Renal pelvis (tissue), 4 donors: Measurements from ENCODE around the gene NKX2-4. TPM values are rescaled to one million over a fixed set of nuclear protein-coding genes. Genes with fewer than 3 reads are reported as not detected.

ENCODE experiments used
- DNase-seq: peaks from one replicate; pipeline ENCODE4 v3.0.0-alpha.2; 2013
- polyA plus RNA-seq, 3 donors: library from polyadenylated mRNA; unstranded; fragments of 120-200 nt; gene quantifications; one replicate each; pipeline ENCODE4 v1.2.1, GENCODE V29; 2013; ENCODE audit not compliant: insufficient read length in 3 of 3

NKX2-4 gene
- polyA plus RNA-seq, 3 donors, result not detected

- DNase-seq, result no peak
These were observed 36.1 kb downstream of the NKX2-4 start for GRCh38 chr20:21361266-21361665.

DNA sequence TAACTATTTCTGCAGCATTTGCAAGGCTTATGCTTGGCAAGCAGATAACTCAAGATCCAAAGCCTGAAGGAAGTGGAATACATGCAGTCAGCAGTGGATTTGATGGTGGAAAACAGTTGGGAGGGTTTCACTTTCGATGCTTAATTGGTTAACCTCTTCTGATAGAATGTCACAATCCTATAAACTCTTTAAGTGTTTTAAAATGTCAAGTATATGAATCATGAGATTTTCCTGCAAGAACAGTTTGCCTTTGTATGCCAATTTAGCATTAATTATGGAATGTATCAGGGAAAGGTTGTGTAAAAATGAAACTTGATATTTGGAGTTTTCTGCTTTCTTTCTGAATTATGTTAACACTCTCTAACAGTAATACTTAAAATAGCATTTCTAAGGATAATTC lies 36.6 kb downstream of the NKX2-4 start:
- DNase-seq, result no peak

- no peak for DNase-seq
These were observed 38.6 kb downstream of the NKX2-4 start for GRCh38 chr20:21358737-21359136.

DNA sequence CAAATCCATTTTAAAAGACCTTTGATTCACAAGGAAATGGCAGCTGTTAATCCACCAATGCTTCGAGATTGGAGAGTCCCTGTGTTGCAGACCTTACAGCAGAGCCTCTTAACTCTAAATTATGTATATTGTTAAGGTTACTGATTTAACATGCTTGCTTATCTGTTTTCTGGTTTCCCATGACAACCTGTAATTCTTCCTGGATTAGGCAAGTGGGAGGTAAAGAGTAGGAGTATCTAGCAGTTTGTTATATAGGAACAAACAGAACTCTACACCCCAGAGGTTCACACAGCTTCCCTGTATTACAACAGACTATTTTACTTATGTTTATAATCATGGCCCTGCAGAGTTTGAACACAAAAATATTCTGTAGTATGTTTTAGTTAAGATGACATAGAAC lies 39.5 kb downstream of the NKX2-4 start:
- DNase-seq, result peak; percentile 27

- DNase-seq, result no peak
These were observed 40.9 kb downstream of the NKX2-4 start for GRCh38 chr20:21356386-21356785.

DNA sequence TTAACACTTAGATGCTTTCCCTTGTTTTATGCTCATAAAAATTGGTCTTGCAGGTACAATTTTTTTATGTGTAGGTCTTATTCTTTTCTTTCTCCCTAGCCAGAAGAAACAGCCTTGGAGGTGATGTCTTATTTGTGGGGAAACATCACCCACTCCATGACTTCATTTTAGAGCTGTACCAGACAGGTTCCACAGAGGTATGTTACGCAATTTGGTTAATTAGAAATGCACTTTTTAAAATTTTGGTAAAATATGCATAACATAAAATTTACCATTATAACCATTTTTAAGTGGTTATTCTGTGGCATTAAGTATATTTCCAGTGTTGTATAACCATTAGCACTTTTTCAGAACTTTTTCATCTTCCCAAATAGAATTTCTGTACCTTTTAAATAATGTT lies 41.3 kb downstream of the NKX2-4 start:
- DNase-seq, result no peak

GRCh38 chr20:21353236-21353635 lies 44.1 kb downstream of the NKX2-4 start:
- DNase-seq, result no peak

DNA sequence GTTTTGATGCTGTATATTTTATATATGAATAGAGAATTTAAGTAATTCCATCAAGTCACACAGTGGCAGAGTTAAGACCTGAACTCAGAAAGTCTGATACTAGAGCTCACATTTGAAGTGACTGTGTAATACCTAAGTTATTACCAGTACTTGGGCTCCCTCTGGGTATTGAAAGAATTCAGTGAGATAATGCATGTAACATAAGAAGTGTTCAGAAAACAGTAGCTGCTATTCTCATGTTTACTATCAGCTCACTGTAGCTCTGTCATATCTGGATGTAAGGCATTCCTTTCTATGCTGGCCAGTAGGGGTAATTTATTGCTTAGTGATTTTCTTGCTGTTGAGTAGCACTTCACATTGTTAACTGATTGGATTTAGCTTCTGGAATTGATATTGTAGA lies 44.6 kb downstream of the NKX2-4 start:
- no peak for DNase-seq

Other genes with a start within 250 kb of the NKX2-4 start
- 10 to 100 TPM; 90.3 to 95.1 (median 93.3) TPM for gene XRN2, start 94.2 kb downstream of the NKX2-4 start, polyA plus RNA-seq
- gene NKX2-2, start 116.5 kb upstream of the NKX2-4 start, polyA plus RNA-seq, result under 1 TPM in 1 of 3 donors, not detected in 2; 0.07 TPM